ENCODE data around the gene PRR20G.

PRR20G gene

GRCh38 chr3:127287840-127288239 is at the start of gene PRR20G:
TSS of gene PRR20G (minus strand) at chr3:127288046. CDS start at chr3:127287365, 681 bp downstream.
- TF ChIP-seq, protein P1, sequence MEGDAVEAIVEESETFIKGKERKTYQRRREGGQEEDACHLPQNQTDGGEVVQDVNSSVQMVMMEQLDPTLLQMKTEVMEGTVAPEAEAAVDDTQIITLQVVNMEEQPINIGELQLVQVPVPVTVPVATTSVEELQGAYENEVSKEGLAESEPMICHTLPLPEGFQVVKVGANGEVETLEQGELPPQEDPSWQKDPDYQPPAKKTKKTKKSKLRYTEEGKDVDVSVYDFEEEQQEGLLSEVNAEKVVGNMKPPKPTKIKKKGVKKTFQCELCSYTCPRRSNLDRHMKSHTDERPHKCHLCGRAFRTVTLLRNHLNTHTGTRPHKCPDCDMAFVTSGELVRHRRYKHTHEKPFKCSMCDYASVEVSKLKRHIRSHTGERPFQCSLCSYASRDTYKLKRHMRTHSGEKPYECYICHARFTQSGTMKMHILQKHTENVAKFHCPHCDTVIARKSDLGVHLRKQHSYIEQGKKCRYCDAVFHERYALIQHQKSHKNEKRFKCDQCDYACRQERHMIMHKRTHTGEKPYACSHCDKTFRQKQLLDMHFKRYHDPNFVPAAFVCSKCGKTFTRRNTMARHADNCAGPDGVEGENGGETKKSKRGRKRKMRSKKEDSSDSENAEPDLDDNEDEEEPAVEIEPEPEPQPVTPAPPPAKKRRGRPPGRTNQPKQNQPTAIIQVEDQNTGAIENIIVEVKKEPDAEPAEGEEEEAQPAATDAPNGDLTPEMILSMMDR (IDR thresholded peaks at IDR 0.05; ENCODE audit: control insufficient read depth, insufficient read depth, low read depth, low read length, missing control alignments): no peak
- H3K4me3 ChIP-seq (ENCODE audit: control insufficient read depth, low read depth, low read length): no peak within 1 kb of the TSS; the same call in 1 of the 2 replicates
- DNase-seq (ENCODE audit: low read depth): no peak

DNA sequence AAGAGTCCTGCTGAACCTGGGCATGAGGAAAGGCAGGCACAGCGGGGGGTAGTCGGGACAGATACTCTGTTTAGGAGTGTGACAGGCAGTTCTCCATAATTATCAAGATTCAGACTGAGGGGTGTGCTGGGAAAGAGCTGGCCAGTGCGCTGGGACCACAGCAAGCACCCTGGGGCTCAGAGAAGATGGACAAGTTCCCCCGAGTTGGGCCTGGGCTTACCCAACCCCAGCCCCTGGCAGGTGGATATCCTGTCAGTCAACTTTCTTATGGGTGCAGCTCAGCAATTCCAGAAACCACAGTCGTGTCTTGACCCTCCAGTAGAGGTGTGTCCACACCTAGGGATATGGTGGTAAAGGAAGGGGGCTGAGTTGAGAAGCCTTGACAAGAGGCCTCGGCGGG is 49.2 kb upstream of the PRR20G start:
- TF ChIP-seq, protein P1 (IDR thresholded peaks at IDR 0.05; ENCODE audit: control insufficient read depth, insufficient read depth, low read depth, low read length, missing control alignments): no peak
- DNase-seq (ENCODE audit: low read depth): no peak
- no peak overlapping the region for H3K4me3 ChIP-seq (ENCODE audit: control insufficient read depth, low read depth, low read length)

DNA sequence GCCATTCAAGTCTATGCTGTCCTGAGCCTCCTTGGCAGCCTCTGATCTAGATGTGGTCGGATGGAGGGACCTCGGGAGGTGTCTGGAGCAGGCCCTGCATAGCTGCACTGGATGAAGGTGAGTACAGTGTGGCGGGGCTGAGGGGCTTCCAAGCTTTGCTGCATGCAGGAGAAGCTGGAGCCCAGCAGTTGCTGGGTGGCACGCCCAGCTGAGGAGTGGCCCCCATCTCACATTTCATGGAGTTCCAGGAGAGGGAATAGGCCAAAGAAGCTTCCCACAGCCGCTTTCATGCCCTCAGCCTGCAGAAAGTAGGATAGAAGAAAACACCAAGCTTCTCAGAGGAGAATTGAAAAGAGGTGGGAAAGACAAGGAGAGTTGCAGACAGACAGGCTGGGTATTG is 48.3 kb upstream of the PRR20G start:
- TF ChIP-seq, protein P1 (IDR thresholded peaks at IDR 0.05; ENCODE audit: control insufficient read depth, insufficient read depth, low read depth, low read length, missing control alignments): no peak
- DNase-seq (ENCODE audit: low read depth): no peak
- H3K4me3 ChIP-seq (ENCODE audit: control insufficient read depth, low read depth, low read length): no peak overlapping the region

GRCh38 chr3:127330385-127330784 is 42.5 kb upstream of the PRR20G start:
- H3K4me3 ChIP-seq (ENCODE audit: control insufficient read depth, low read depth, low read length): no peak overlapping the region
- no peak for DNase-seq (ENCODE audit: low read depth)
- TF ChIP-seq, protein P1 (IDR thresholded peaks at IDR 0.05; ENCODE audit: control insufficient read depth, insufficient read depth, low read depth, low read length, missing control alignments): no peak

GRCh38 chr3:127329631-127330285 is 41.9 kb upstream of the PRR20G start:
- no peak for DNase-seq (ENCODE audit: low read depth)
- TF ChIP-seq, protein P1 (IDR thresholded peaks at IDR 0.05; ENCODE audit: control insufficient read depth, insufficient read depth, low read depth, low read length, missing control alignments): no peak
- H3K4me3 ChIP-seq (ENCODE audit: control insufficient read depth, low read depth, low read length): no peak overlapping the region

GRCh38 chr3:127328421-127328820 is 40.6 kb upstream of the PRR20G start:
- DNase-seq (ENCODE audit: low read depth): no peak
- H3K4me3 ChIP-seq (ENCODE audit: control insufficient read depth, low read depth, low read length): no peak overlapping the region
- TF ChIP-seq, protein P1 (IDR thresholded peaks at IDR 0.05; ENCODE audit: control insufficient read depth, insufficient read depth, low read depth, low read length, missing control alignments): no peak
